ENCODE measurements around the gene CCR2. TPM values are rescaled to one million over a fixed set of nuclear protein-coding genes. Genes with fewer than 3 reads are reported as not detected.

Gene CCR2
- total and polyA plus RNA-seq, 2 experiments from 2014 or later: not detected

DNA sequence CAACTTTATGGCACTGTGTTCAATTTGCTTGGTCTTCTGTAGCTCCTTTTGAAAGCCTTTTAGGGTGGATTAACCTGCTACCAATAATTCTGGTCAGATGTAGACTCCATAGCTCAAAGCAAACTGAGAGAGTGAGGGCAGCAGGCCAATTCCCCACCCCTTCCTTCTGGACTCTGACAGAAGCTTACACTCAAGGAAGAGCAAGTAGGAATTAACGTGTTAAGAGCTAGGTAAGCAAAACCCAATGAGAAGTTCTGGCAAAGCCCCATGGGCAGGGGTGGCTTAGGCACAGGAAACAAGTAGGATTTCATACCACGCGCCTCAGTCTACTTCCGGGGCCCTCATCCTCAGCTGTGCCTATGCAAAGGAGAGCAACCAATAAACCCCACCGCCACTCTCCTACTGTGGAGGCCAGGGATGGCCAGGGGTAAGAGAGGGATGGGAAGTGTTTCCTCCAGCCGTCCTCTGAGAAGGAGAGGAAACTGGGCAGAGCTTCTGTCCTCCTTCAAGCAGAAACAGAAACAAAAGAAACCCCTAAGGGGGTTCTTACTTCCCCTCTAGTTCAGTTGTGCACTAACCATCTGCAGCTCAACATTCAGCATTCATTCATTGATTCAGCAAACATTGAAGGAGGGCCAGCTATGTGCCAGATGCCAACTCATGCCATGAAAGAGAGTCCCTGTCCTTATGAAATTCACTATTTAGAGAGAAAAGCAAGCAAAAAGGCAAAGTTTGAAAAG is 29.5 kb downstream of the CCR2 start (continued):
- TF ChIP-seq, protein P1, sequence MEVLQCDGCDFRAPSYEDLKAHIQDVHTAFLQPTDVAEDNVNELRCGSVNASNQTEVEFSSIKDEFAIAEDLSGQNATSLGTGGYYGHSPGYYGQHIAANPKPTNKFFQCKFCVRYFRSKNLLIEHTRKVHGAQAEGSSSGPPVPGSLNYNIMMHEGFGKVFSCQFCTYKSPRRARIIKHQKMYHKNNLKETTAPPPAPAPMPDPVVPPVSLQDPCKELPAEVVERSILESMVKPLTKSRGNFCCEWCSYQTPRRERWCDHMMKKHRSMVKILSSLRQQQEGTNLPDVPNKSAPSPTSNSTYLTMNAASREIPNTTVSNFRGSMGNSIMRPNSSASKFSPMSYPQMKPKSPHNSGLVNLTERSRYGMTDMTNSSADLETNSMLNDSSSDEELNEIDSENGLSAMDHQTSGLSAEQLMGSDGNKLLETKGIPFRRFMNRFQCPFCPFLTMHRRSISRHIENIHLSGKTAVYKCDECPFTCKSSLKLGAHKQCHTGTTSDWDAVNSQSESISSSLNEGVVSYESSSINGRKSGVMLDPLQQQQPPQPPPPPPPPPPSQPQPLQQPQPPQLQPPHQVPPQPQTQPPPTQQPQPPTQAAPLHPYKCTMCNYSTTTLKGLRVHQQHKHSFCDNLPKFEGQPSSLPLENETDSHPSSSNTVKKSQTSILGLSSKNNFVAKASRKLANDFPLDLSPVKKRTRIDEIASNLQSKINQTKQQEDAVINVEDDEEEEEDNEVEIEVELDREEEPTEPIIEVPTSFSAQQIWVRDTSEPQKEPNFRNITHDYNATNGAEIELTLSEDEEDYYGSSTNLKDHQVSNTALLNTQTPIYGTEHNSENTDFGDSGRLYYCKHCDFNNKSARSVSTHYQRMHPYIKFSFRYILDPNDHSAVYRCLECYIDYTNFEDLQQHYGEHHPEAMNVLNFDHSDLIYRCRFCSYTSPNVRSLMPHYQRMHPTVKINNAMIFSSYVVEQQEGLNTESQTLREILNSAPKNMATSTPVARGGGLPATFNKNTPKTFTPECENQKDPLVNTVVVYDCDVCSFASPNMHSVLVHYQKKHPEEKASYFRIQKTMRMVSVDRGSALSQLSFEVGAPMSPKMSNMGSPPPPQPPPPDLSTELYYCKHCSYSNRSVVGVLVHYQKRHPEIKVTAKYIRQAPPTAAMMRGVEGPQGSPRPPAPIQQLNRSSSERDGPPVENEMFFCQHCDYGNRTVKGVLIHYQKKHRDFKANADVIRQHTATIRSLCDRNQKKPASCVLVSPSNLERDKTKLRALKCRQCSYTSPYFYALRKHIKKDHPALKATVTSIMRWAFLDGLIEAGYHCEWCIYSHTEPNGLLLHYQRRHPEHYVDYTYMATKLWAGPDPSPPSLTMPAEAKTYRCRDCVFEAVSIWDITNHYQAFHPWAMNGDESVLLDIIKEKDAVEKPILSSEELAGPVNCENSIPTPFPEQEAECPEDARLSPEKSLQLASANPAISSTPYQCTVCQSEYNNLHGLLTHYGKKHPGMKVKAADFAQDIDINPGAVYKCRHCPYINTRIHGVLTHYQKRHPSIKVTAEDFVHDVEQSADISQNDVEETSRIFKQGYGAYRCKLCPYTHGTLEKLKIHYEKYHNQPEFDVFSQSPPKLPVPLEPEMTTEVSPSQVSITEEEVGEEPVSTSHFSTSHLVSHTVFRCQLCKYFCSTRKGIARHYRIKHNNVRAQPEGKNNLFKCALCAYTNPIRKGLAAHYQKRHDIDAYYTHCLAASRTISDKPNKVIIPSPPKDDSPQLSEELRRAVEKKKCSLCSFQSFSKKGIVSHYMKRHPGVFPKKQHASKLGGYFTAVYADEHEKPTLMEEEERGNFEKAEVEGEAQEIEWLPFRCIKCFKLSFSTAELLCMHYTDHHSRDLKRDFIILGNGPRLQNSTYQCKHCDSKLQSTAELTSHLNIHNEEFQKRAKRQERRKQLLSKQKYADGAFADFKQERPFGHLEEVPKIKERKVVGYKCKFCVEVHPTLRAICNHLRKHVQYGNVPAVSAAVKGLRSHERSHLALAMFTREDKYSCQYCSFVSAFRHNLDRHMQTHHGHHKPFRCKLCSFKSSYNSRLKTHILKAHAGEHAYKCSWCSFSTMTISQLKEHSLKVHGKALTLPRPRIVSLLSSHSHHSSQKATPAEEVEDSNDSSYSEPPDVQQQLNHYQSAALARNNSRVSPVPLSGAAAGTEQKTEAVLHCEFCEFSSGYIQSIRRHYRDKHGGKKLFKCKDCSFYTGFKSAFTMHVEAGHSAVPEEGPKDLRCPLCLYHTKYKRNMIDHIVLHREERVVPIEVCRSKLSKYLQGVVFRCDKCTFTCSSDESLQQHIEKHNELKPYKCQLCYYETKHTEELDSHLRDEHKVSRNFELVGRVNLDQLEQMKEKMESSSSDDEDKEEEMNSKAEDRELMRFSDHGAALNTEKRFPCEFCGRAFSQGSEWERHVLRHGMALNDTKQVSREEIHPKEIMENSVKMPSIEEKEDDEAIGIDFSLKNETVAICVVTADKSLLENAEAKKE (CRISPR knock-in tag; IDR thresholded peaks at IDR 0.05): no peak
- TF ChIP-seq CREB1 (CRISPR knock-in tag; IDR thresholded peaks at IDR 0.05; ENCODE audit: low read depth) (no peak), EZH2 (IDR thresholded peaks at IDR 0.05; ENCODE audit: low read depth, unreplicated experiment) (no peak)
- TF ChIP-seq, protein P2, sequence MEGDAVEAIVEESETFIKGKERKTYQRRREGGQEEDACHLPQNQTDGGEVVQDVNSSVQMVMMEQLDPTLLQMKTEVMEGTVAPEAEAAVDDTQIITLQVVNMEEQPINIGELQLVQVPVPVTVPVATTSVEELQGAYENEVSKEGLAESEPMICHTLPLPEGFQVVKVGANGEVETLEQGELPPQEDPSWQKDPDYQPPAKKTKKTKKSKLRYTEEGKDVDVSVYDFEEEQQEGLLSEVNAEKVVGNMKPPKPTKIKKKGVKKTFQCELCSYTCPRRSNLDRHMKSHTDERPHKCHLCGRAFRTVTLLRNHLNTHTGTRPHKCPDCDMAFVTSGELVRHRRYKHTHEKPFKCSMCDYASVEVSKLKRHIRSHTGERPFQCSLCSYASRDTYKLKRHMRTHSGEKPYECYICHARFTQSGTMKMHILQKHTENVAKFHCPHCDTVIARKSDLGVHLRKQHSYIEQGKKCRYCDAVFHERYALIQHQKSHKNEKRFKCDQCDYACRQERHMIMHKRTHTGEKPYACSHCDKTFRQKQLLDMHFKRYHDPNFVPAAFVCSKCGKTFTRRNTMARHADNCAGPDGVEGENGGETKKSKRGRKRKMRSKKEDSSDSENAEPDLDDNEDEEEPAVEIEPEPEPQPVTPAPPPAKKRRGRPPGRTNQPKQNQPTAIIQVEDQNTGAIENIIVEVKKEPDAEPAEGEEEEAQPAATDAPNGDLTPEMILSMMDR (conservative IDR thresholded peaks at IDR 0.05; ENCODE audit: low read depth in 2 of 2): no peak

DNA sequence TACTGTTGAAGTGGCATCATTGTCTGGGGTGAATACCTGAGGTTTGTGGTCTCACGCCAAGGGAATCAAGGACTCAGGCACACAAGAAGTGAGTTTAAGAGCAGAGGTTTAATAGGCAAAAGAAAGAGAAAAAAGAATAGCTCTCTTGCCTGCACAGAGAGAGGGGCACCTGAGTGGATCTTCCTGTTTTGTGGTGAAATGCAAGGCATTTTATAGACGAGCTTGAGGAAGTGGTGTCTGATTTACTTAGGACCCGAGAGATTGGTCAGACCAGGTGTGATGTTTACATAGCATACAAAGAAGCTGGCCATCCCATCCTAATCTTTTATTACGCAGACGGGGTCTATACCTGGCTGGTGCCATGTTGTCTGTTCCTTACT is 30.0 kb downstream of the CCR2 start:
- no peaks in the 10 kb centered on the region for H3F3A ChIP-seq (replicated peaks; ENCODE audit: low read depth)
- no peak overlapping the region for H3K4me2 ChIP-seq
- peaks cover 31% of the 10 kb centered on the region for H3K4me1 Mint-ChIP-seq
- no peaks in the 10 kb centered on the region for H3K27me3 Mint-ChIP-seq (ENCODE audit: insufficient read depth, low read depth, poor library complexity)
- H3K4me3 Mint-ChIP-seq: no peak overlapping the region
- H3K9me3 Mint-ChIP-seq: no peaks in the 10 kb centered on the region
- H3K27ac Mint-ChIP-seq: no peak overlapping the region
- H4K20me1 ChIP-seq (replicated peaks; ENCODE audit: insufficient read depth): no peaks in the 10 kb centered on the region
- H3K4me3 ChIP-seq: no peak overlapping the region
- H3K36me3 ChIP-seq (ENCODE audit: insufficient read depth): no peaks in the 10 kb centered on the region
- peak overlapping the region; percentile 66 for H2AFZ ChIP-seq
- H3K27ac ChIP-seq (ENCODE audit: low read depth): no peak overlapping the region
- ATAC-seq: no peak
- H3K27me3 ChIP-seq (ENCODE audit: insufficient read depth): no peaks in the 10 kb centered on the region
- no peaks in the 10 kb centered on the region for H3K79me2 ChIP-seq (replicated peaks; ENCODE audit: insufficient read depth)
- H3K36me3 Mint-ChIP-seq (ENCODE audit: low read depth): no peaks in the 10 kb centered on the region
- H3K4me1 ChIP-seq (ENCODE audit: insufficient read depth): peaks cover 21% of the 10 kb centered on the region
- H3K9me2 ChIP-seq (ENCODE audit: insufficient read depth): peaks cover 3% of the 10 kb centered on the region; the same call in 1 of the 2 replicates
- no peak for DNase-seq (ENCODE audit: low spot score)
- TF ChIP-seq, protein P2 (conservative IDR thresholded peaks at IDR 0.05; ENCODE audit: low read depth in 2 of 2): no peak
- TF ChIP-seq NANOG (IDR thresholded peaks at IDR 0.05; ENCODE audit: borderline replicate concordance) (no peak), ZNF331 (CRISPR knock-in tag; IDR thresholded peaks at IDR 0.05; ENCODE audit: low read depth) (no peak), JUNB (IDR thresholded peaks at IDR 0.05; ENCODE audit: unreplicated experiment) (no peak), POLR2AphosphoS5 (IDR thresholded peaks at IDR 0.05; ENCODE audit: low read depth) (no peak), CREB1 (CRISPR knock-in tag; IDR thresholded peaks at IDR 0.05; ENCODE audit: low read depth) (no peak), ZNF114 (CRISPR knock-in tag; IDR thresholded peaks at IDR 0.05) (no peak), EZH2 (IDR thresholded peaks at IDR 0.05; ENCODE audit: low read depth, unreplicated experiment) (no peak), EZH2phosphoT487 (IDR thresholded peaks at IDR 0.05; ENCODE audit: unreplicated experiment) (no peak), STAT1 (IDR thresholded peaks at IDR 0.05; ENCODE audit: unreplicated experiment) (no peak)
- TF ChIP-seq, protein P3, sequence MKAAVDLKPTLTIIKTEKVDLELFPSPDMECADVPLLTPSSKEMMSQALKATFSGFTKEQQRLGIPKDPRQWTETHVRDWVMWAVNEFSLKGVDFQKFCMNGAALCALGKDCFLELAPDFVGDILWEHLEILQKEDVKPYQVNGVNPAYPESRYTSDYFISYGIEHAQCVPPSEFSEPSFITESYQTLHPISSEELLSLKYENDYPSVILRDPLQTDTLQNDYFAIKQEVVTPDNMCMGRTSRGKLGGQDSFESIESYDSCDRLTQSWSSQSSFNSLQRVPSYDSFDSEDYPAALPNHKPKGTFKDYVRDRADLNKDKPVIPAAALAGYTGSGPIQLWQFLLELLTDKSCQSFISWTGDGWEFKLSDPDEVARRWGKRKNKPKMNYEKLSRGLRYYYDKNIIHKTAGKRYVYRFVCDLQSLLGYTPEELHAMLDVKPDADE (IDR thresholded peaks at IDR 0.05): no peak

All from GM23338 (cell line).